ENCODE results near the gene CIROP.

Gene CIROP

DNA sequence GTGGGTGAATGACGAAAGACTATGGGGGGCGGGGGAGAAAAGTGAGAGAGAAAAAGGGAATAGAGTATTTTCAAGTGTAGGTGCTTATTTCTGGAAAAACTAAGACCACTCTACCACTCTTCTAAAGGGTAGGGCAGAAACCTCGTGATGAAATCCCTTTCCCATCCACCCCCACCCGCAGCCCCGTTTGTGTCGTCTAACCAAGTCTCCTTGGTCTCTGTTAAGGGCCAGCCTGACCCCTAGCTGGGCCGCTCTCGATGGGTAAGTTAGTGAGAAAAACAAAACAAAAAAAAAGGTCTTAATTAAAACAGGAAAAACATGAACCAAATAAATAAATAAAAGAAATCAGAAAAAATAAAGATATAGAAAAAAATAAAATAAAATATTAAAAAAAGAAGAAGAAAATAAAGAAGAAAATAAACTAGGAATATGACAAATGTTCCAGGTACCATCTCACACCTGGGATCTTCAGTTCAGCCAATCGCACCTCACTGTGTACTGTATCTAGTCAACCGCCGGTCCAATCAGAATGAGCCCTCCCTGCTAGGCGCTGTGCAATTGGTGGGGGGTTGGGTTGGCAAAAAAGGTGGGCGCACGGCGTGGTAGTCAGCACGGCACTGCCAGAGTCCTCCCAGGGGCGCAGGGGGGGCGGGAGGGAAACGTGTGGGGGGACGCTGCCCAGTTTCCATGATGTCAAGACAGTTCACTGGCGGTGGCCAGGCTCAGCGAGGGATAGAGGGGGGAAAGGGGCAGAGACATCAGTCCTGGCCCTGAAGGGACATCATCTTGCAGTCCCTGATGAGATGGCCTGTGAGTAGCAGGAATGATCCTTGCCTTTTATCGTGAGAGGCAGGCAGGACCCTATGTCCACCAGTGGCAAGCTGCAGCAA, 37.7 kb downstream of the CIROP start:
- no peak for DNase-seq (ENCODE audit: low read depth in 3 of 3)

DNA sequence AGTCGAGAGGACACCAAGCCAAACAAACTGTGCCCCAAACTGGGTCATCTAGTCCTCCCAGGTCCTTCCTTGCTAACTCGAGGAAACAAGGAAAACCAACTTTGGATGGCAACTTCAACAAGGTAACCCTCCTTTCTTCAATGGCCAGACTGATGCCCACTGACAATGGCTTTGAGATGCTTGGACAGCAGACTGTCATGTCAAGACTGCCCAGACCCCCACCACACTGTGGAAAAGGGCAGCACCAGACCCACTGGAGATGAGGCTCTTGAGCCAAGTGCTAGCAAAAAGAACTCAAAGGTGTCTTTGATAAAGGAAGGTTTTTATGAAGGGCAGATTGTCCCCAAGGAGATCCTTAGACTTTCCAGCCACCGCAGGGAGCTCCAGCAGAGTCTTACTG, 38.4 kb downstream of the CIROP start:
- no peak for DNase-seq (ENCODE audit: low read depth in 3 of 3)

DNA sequence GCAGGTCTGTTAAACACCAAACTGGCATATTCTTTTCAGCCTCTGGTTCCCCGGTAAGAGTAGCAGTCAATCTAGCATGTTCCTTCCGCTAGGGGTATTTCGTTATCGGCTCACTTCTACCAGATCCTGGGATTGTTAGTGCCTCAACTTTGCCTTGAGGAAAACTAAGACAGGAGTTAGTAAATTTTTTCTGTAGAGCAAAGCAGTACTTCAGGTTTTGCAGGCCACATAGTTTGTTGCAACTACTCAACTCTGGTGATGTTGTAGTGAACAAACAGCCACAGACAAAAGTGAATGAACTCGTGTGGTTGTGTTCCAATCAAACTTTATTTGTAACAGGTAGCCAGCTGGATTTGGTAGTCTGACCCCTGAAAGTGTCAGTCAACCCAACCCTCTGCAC, 41.2 kb downstream of the CIROP start:
- DNase-seq (ENCODE audit: low read depth in 3 of 3), result no peak

DNA sequence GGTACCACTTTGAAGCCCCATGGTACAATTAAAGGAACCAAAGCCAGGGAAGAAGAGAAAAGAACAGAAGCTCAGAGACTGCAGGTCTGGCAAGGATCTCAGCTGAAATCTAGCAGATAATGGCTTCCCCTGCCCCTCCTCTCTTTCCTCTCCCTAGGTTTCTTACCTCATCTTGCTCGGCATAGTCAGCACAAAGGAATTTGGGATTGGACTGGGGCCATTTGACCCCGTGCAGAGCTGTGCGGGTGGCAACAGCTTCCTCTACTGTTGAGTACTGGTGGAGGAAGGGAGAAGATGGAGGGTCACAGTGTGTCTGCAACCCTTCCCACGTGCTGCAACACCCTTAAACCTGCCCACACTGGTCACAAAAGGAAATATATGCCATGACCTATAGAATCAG, 42.8 kb downstream of the CIROP start:
- no peak for DNase-seq (ENCODE audit: low read depth in 3 of 3)

GRCh38 chr14:23060536-23061260, 44.1 kb downstream of the CIROP start:
- DNase-seq (ENCODE audit: low read depth in 3 of 3), result no peak

DNA sequence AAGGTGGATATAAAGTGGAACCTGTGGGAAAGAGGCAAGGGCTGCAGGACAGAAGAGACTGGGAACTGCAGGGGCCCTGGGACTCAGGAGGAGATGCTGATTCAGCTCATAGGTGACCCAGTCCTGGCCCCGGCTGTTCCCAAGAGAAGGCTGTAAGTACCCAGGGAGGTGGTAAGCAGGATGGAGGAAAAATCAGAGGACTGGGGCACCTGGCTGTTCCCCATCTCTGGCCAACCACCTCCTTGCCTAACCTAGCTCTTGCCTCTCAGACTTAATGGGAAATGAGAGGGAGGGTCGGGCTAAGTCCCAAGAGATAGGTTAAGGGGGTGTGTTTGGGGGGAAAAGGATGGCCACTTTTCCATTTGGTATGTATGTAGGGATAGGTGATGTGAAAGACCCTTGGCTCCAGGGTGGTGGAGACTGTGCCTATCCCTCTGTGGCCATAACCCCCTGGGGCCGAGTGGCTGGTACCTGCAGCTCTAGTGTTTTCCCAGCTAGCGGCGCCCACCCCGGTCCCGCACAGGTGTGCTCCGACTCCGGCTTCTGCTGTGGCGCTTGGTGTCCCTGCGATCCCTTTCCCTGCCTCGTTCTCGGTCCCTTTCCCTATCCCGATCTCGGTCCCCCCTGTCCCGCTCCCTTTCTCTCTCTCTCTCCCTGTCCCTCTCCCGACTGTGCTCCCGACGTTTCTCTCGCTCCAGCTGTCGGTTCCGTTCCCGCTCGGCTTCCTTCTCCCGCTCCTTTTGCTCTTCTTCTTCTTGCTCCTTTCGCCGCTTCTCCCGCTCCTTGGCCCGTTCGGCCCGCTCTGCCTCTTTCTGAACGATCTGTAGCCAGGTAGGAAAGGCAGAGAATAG, 45.9 kb downstream of the CIROP start:
- no peak for DNase-seq (ENCODE audit: low read depth in 3 of 3)

DNA sequence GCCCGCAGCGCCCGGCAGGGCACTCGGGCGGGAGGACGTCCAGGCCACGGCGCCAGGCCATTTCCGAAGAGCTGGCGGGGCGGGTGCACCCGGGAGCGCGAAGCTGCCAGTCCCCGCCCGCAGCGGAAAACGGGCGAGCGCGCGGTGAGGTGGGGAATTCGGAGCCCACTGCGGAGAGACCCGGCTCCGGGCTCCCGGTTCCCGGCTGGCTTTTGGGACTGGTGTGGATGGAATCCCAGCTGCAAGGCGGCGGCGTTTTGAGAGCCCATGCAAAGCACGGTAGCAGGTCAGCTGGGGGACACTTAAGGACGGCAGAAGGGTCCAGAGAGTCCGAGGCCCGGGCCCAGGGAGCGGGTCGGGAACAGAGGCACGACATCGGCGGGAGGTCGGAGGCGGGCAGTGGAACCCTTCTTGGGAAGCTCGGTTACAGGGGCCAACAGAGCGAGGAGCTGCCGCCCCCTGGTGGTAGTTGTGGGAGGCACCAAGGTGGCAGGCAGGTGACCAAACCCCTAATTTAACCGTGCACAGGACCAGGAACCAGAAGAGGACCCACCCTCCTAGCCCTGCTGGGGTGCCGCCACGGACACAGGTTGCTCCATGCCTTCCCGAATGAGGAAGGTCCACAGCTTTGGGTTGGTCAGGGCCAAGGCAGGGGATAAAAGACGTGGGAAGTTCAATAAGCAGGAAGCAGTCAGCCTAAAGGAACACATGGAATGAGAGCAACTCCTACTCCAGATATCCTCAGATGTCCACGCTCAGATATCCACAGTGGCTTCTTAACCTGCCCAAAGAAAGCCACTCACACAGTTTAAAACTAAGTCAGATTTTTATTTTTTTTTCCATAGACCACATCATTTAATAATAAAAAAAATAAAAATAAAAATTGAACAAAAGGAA, 46.8 kb downstream of the CIROP start:
- DNase-seq (ENCODE audit: low read depth in 3 of 3), result peak; percentile 73 to 83 (median 79)

DNA sequence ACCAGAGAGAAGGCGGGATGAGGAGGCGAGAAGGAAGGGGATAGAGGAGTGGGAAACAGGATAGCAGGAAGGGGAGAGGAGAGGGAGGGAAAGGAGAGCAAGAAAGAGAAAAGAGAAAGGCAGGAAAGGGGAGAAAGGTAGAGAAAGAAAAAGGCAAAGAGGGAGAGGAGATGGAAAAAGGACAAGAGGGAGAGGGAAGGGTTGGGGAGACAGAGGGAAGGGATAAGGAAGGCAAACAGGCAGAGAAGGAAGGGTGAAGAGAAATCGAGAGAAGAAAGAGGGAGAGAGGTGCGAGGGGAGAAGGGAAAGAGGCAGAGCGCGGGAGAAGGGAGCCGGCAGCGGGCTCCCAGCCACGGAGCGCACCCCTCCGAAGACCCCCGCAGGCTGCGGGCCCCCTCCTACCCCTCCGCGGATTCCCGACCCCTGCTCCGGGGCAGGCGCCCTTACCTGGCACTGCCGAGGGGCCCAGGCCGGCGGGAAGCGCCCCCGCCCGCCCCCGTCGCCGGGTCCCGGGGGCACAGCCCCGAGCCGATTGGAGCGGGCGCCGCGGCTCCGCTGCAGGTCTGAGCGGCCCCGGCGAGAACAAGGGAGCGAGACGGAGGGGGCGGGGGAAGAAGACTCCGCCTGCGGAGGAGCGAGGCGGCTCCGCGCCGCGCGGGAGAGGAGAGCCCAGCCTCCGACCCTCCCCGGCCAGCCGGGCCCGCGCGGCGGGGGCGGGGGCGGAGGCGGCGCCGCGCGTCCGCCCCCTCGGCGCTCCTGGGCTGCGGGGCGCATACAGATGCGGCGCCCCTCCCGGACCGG, 47.6 kb downstream of the CIROP start, which contains the start of gene CDH24:
CDH24 (minus strand) TSS at position 565 of the 801 bp plus-strand sequence. CDS start 1,787 bp downstream, outside the sequence.
- DNase-seq (ENCODE audit: low read depth in 3 of 3), result peak; percentile 37 to 57 (median 42)

DNA sequence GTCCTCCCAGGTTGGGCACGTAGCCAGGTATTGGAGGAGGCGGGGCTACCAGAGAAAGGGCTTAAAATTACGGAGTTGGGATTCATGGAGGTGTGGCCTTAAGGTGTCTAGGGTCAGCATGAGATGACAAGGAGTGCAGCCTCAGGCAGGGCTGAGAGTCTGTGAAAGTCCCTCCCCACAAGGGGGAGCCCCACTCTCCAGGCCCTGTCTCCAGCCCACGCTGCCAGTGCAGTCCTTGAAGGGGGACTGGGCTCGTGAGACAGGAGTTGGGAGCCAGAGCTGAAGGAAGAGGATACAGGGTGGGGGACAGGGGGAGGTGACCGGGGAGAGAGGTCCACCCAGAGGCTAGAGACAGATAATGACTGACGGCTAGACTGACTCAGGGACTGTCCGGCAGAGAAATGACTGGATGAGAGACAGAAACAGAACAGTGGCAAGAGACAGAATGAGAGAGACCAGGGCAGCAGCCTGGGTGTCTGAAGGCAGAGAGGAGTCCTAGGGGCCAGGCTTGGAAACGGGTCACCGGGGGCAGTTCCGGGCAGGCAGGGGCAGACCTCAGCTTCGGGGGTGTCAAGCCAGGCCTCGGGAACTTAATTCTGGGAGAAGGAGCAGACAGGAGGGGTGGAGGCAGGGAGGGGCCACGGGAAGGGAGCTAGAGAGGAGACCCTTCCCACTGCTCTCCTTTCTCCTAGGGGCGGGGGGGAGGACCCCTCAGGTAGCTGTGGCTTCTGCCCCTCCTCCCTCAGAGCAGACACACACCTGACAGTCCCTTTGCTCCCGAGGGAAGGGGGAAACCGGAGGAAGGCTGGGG, 48.4 kb downstream of the CIROP start:
- peak; percentile 35 to 69 (median 39) for DNase-seq (ENCODE audit: low read depth in 3 of 3)

- DNase-seq (ENCODE audit: low read depth in 3 of 3), result no peak
These were observed 49.1 kb downstream of the CIROP start for GRCh38 chr14:23055621-23056144.

GRCh38 chr14:23055147-23055550, 49.6 kb downstream of the CIROP start:
- DNase-seq (ENCODE audit: low read depth in 3 of 3), result no peak

DNA sequence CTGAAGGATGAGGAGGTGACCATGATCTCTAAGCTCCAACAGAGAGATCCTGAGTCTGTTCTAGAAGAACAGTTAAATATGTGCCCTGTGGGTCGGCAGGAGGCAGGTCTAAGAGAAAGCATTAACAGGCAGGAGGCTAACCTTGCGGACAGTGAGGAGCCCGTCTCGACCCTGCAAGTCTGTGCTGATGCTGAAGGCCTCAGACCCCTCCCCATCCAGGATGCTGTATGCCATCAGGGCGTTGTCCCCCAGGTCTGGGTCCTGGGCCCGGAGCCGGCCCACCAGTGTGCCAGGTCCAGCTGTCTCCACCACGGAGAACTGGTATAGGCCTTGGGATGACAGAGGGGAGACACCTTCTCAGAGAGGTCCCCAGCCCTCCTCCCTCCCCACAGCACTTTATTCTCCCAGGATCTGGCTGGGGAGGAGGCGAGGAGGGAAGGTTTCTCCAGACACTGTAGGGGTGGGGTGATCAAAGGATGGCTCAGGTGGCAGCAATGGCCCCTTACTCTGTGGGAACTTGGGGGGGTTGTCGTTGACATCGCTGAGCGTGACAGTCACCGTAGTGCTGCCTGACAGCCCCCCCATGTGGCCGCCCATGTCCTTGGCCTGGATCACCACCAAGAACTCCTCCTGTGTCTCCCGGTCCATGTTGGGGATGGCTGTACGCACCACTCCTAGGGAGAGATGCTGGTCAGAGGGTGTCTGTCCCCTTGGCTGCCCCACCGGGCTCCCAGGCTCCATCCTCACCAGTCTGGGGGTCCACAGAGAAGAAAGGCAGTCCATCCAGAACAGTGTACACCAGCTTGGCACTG, 50.6 kb downstream of the CIROP start:
- peak in 1 of 3 donors; percentile 38 for DNase-seq (ENCODE audit: low read depth in 3 of 3)

DNA sequence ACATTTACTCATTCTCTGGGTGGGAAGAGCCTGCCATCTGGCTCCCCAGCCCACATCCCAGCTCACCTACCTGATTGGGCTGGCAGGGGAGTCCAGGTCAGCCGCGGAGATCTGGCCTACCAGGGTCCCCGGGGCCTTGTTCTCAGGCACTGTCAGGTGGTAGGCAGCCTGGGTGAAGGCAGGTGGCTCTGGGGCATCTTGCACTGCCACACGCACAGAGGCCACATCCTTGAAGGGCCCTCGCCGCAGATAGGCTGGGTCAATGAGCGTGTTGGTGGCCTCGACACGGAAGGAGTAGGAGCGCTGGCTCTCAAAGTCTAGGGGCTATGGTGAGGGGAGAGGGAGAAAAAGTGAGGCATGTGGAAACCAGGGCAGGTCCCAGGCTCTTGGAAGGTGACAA, 51.4 kb downstream of the CIROP start:
- DNase-seq (ENCODE audit: low read depth in 3 of 3), result no peak

DNA sequence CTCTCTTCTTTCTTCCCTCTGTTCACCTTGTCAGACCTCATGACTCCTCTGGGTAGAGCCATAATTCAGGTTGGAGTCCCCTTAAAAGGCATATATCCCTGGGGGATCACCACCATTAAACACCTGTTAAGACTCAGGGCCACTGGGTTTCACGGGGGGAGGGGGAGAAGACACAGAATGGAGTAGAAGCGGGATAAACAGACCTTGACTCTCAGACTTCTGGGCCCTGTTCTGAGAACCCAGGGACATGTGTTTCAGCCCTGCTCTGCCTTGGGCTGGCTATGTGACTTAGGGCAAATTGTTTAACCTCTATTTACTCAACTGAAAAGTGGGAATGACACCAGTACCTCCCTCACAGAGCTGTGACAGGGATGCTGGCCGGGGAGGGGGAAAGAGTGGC, 52.1 kb downstream of the CIROP start:
- DNase-seq (ENCODE audit: low read depth in 3 of 3), result no peak

DNA sequence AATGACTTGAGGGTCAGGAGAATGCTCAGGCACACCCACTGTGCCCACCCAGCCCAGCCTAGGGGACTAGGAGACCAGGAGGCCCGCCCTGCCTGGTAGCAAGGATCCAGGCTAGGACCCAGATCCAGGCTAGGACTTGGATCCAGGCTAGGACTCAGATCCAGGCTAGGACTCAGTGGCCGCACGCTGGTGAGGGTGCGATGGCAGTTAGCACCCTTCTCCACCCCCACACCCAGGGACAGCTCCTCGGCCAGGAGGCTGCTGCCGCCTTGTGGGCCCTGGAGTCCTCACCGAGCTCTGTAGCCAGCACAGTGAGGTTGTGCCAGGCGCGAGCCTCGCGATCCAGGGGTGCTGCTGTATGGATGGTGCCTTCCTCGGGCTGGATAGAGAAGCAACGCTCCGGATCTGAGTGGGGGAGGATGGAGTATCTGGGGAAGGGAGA, 52.6 kb downstream of the CIROP start:
- DNase-seq (ENCODE audit: low read depth in 3 of 3), result no peak

GRCh38 chr14:23051141-23052057, 53.4 kb downstream of the CIROP start:
- no peak for DNase-seq (ENCODE audit: low read depth in 3 of 3)

Data from stimulated activated CD4-positive, alpha-beta T cell treated with anti-CD3 and anti-CD28 coated beads, TNF-alpha, amount 100 ng/mL, for 48 hours (primary cell).